ENCODE results near the gene NDUFB6. TPM values are rescaled to one million over a fixed set of nuclear protein-coding genes. Genes with fewer than 3 reads are reported as not detected.

NDUFB6 gene
- total and polyA plus RNA-seq, 10 of the 15 experiments (the other 5 are each of a cell fraction or from before 2014, with no cell fraction given), result 26.3 to 269 (median 61.4) TPM

DNA sequence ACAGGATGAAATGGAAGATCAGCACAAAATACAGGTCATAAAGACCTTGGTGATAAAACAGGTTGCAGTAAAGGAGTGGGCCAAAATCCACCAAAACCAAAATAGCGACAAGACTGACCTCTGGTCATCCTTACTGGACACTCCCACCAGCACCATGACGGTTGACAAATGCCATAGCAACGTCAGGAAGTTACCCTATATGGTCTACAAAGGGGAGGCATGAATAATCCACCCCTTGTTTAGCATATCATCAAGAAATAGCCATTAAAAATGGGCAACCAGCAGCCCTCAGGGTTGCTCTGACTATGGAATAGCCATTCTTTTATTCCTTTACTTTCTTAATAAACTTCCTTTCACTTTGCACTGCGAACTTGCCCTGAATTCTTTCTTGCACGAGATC, 6.0 kb upstream of the NDUFB6 start:
- H2AFZ ChIP-seq (ENCODE audit: control insufficient read depth, low read depth, low read length), result no peak overlapping the region
- 58% methylated on average over 5 of the region's 5 CpGs for WGBS (ENCODE audit: insufficient coverage, insufficient replicate concordance, low lambda C conversion rate, missing lambda C conversion rate)
- no peaks in the 10 kb centered on the region for H3K79me2 ChIP-seq (ENCODE audit: control insufficient read depth, insufficient read depth, low read length)
- no peak for FAIRE-seq
- H3K9me3 ChIP-seq (replicated peaks; ENCODE audit: control insufficient read depth, insufficient read depth, low read length), result no peaks in the 10 kb centered on the region
- BruUV-seq (replicated peaks), result no TSS peak
- ATAC-seq, result no peak
- H4K20me1 ChIP-seq (ENCODE audit: control insufficient read depth, insufficient read depth), result no peaks in the 10 kb centered on the region
- no peak overlapping the region for H3K9ac ChIP-seq (ENCODE audit: control insufficient read depth, insufficient read depth, low read length)
- ChIA-PET CTCF (interaction anchor here (0.8 to 10.0 kb wide), 28 partner anchors 11 to 413 kb away, joined by 3 to 597 read pairs (median 6); partner anchors contain the start of genes ACO1 and RIGI), POLR2A (interaction anchor here (2.0 kb wide), 1 partner anchor 200 kb away, joined by 7 read pairs; no protein-coding TSS in a partner anchor), RAD21 (ENCODE audit: unreplicated experiment) (interaction anchor here (0.8 to 12.1 kb wide), 11 partner anchors 9 to 394 kb away, joined by 3 to 368 read pairs (median 5); partner anchors contain the start of gene RIGI), SMC1A (ENCODE audit: uncharacterized antibody, unreplicated experiment) (interaction anchor here (0.6 to 7.5 kb wide), 19 partner anchors 10 to 395 kb away, joined by 3 to 285 read pairs (median 5); partner anchors contain the start of gene ACO1)
- H3K36me3 ChIP-seq (ENCODE audit: control insufficient read depth in 2 of 2, insufficient read depth in 2 of 2, low read length in 1 of 2), result no peaks in the 10 kb centered on the region
- in situ Hi-C loops (cut with MboI) (loop anchor here (5.0 kb wide), 2 partner anchors 197 to 388 kb away; partner anchors contain the start of gene ACO1), intact Hi-C loops (cut with micrococcal nuclease; ENCODE audit: unreplicated experiment) (loop anchor here (1.0 kb wide), 2 partner anchors 196 to 201 kb away; no protein-coding TSS in a partner anchor)
- no peak overlapping the region for H3K4me3 ChIP-seq
- H3K4me2 ChIP-seq (ENCODE audit: control insufficient read depth, insufficient read depth), result no peak overlapping the region
- peaks cover 4% of the 10 kb centered on the region; the same call in 1 of the 2 replicates for H3K4me1 ChIP-seq (ENCODE audit: control insufficient read depth, insufficient read depth, low read length)
- H3K27me3 ChIP-seq (replicated peaks in 1 of 2; ENCODE audit: control insufficient read depth in 2 of 2, insufficient read depth in 2 of 2, low read length in 1 of 2), result no peaks in the 10 kb centered on the region
- TF ChIP-seq ESRRA (IDR thresholded peaks at IDR 0.05; ENCODE audit: low read length) (no peak), RELB (IDR thresholded peaks at IDR 0.05; ENCODE audit: low read depth) (no peak)
- H3K27ac ChIP-seq (ENCODE audit: control insufficient read depth, insufficient read depth), result no peak overlapping the region
- no peak for DNase-seq (ENCODE audit: low read depth, low spot score)

DNA sequence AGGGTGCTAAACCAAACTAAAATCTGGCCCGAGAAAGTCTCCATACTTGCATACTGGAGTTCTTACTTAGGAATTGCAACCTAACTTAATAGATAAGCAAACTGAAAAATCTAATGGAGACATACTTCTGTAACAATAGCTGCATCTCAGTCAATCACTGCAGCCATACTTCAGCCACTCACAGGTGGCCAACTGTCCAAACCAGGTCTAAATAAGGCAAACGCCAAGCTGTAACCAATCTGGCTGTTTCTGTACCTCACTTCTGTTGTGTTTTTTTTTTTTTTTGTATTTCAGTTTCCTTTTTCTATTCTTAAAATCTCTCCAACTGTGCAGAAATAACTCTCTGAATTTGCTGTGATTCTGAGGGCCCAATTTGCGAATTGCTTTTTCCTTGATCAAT, 4.4 kb upstream of the NDUFB6 start:
- in situ Hi-C loops (cut with MboI) (loop anchor here (5.0 kb wide), 2 partner anchors 195 to 390 kb away; partner anchors contain the start of gene ACO1), intact Hi-C loops (cut with micrococcal nuclease; ENCODE audit: unreplicated experiment) (no loop called here)
- Histone ChIP-seq H4K20me1 (ENCODE audit: control insufficient read depth, insufficient read depth) (no peaks in the 10 kb centered on the region), H3K27me3 (replicated peaks in 1 of 2; ENCODE audit: control insufficient read depth in 2 of 2, insufficient read depth in 2 of 2, low read length in 1 of 2) (no peaks in the 10 kb centered on the region), H3K36me3 (ENCODE audit: control insufficient read depth in 2 of 2, insufficient read depth in 2 of 2, low read length in 1 of 2) (no peaks in the 10 kb centered on the region), H3K4me1 (ENCODE audit: control insufficient read depth, insufficient read depth, low read length) (peaks cover 4% of the 10 kb centered on the region; the same call in 1 of the 2 replicates), H2AFZ (ENCODE audit: control insufficient read depth, low read depth, low read length) (peak overlapping the region; percentile 67), H3K4me2 (ENCODE audit: control insufficient read depth, insufficient read depth) (no peak overlapping the region), H3K9ac (ENCODE audit: control insufficient read depth, insufficient read depth, low read length) (no peak overlapping the region), H3K79me2 (ENCODE audit: control insufficient read depth, insufficient read depth, low read length) (peaks cover 6% of the 10 kb centered on the region), H3K9me3 (replicated peaks; ENCODE audit: control insufficient read depth, insufficient read depth, low read length) (no peaks in the 10 kb centered on the region), H3K4me3 (no peak overlapping the region), H3K27ac (ENCODE audit: control insufficient read depth, insufficient read depth) (no peak overlapping the region)
- ChIA-PET RAD21 (ENCODE audit: unreplicated experiment) (interaction anchor here (12.1 kb wide), 1 partner anchor 200 kb away, joined by 368 read pairs; no protein-coding TSS in a partner anchor), POLR2A (interaction anchor here (1.5 kb wide), 1 partner anchor 27 kb away, joined by 4 read pairs; no protein-coding TSS in a partner anchor), CTCF (interaction anchor here (0.5 to 10.0 kb wide), 4 partner anchors 26 to 200 kb away, joined by 3 to 597 read pairs (median 53); partner anchors contain the start of gene ACO1), SMC1A (ENCODE audit: uncharacterized antibody, unreplicated experiment) (interaction anchor here (0.9 to 7.5 kb wide), 4 partner anchors 11 to 391 kb away, joined by 3 to 285 read pairs (median 4); no protein-coding TSS in a partner anchor)
- no peak for ATAC-seq
- TF ChIP-seq SRF (IDR thresholded peaks at IDR 0.05; ENCODE audit: low read depth in 2 of 2, low read length in 2 of 2), result peak; percentile 16 to 73; a peak in 1 of 4 replicates
- no peak for TF ChIP-seq PAX5 (IDR thresholded peaks at IDR 0.05; ENCODE audit: borderline replicate concordance, low read depth, low read length)
- TF ChIP-seq SREBF1 (IDR thresholded peaks at IDR 0.05; ENCODE audit: low read length), result no peak
- no peak for TF ChIP-seq MXI1 (IDR thresholded peaks at IDR 0.05; ENCODE audit: low read depth, low read length)
- no TSS peak for BruUV-seq (replicated peaks)
- FAIRE-seq, result no peak
- no peak for DNase-seq (ENCODE audit: low read depth, low spot score)
- WGBS (ENCODE audit: insufficient coverage, insufficient replicate concordance, low lambda C conversion rate, missing lambda C conversion rate), result 52% methylated on average over 3 of the region's 3 CpGs

Measured in GM12878 (cell line).